Neural cell (in vitro differentiated cells): Measurements from ENCODE around the gene JMJD4. TPM values are rescaled to one million over a fixed set of nuclear protein-coding genes. Genes with fewer than 3 reads are reported as not detected.

Experiments
- H2AFZ ChIP-seq: fragments of 200-600, 300-800 bp; sonication (generic), shearing (Covaris generic); 2 replicates; pipeline ENCODE4 v1.6.0; 2014; ENCODE audit warnings: low read depth, mild to moderate bottlenecking, antibody characterized with exemption, low read length, moderate library complexity
- H3F3A ChIP-seq: fragments of 200-600 bp; shearing (Covaris generic); 2 replicates; pipeline ENCODE4 v1.6.1; 2016; ENCODE audit warnings: mild to moderate bottlenecking, moderate library complexity, mixed read lengths, antibody characterized with exemption, low read length; ENCODE audit not compliant: insufficient read depth, poor library complexity, severe bottlenecking
- H3K27ac ChIP-seq: fragments of 200-600, 300-800 bp; sonication (generic), shearing (Covaris generic); 2 replicates; pipeline ENCODE4 v1.5.1; 2014; ENCODE audit warnings: mild to moderate bottlenecking, low read length, moderate library complexity
- H3K27me3 ChIP-seq: fragments of 300-800, 200-600 bp; sonication (generic), shearing (Covaris generic); 2 replicates; pipeline ENCODE4 v1.6.0; 2014; ENCODE audit warnings: mild to moderate bottlenecking, low read depth, low read length, moderate library complexity; ENCODE audit not compliant: insufficient read depth
- H3K36me3 ChIP-seq: fragments of 300-800, 200-600 bp; sonication (generic), shearing (Covaris generic); 2 replicates; pipeline ENCODE4 v1.5.1; 2014; ENCODE audit warnings: mild to moderate bottlenecking, antibody characterized with exemption, low read length, moderate library complexity; ENCODE audit not compliant: insufficient read depth
- H3K4me2 ChIP-seq: fragments of 300-800, 200-600 bp; sonication (generic), shearing (Covaris generic); 2 replicates; pipeline ENCODE4 v1.6.0; 2014; ENCODE audit warnings: mild to moderate bottlenecking, low read length
- H3K4me3 ChIP-seq: fragments of 300-800, 200-600 bp; sonication (generic), shearing (Covaris generic); 2 replicates; pipeline ENCODE4 v1.5.1; 2014; ENCODE audit warnings: mild to moderate bottlenecking, low read length, moderate library complexity
- H3K79me2 ChIP-seq: fragments of 200-600 bp; shearing (Covaris generic); replicated peaks from 2 replicates; pipeline ENCODE4 v1.6.0; 2014; ENCODE audit warnings: mild to moderate bottlenecking, low read length, moderate library complexity; ENCODE audit not compliant: insufficient read depth
- H3K9ac ChIP-seq: fragments of 300-800, 200-600 bp; sonication (generic), shearing (Covaris generic); 2 replicates; pipeline ENCODE4 v1.6.1; 2016; ENCODE audit warnings: mild to moderate bottlenecking, low read length, mixed read lengths
- H3K9me2 ChIP-seq: fragments of 200-600 bp; shearing (Covaris generic); 2 replicates; pipeline ENCODE4 v1.6.1; 2016; ENCODE audit warnings: mild to moderate bottlenecking, low read length, mixed read lengths; ENCODE audit not compliant: insufficient read depth
- H3K9me3 ChIP-seq: fragments of 200-600, 300-800 bp; sonication (generic), shearing (Covaris generic); 2 replicates; pipeline ENCODE4 v1.6.1; 2016; ENCODE audit warnings: mild to moderate bottlenecking, mixed run types, low read length, moderate library complexity, mixed read lengths
- H4K20me1 ChIP-seq: fragments of 200-600 bp; shearing (Covaris generic); 2 replicates; pipeline ENCODE4 v1.6.1; 2016; ENCODE audit warnings: mild to moderate bottlenecking, mixed run types; ENCODE audit not compliant: insufficient read depth
- CTCF ChIP-seq: fragments of 450-650 bp; IDR thresholded peaks from 2 replicates; pipeline ENCODE4 v1.5.1; 2014; ENCODE audit warnings: antibody characterized with exemption, mild to moderate bottlenecking, moderate library complexity; ENCODE audit not compliant: poor library complexity, severe bottlenecking
- EP300 ChIP-seq: fragments of 450-650 bp; conservative IDR thresholded peaks from 2 replicates; pipeline ENCODE4 v1.6.1; 2014; ENCODE audit warnings: antibody characterized with exemption, mild to moderate bottlenecking, moderate library complexity; ENCODE audit not compliant: poor library complexity, severe bottlenecking
- EZH2 ChIP-seq: fragments of 200-600, 300-800 bp; shearing (Covaris generic), sonication (generic); IDR thresholded peaks from 2 replicates; pipeline ENCODE4 v1.6.1; 2014; ENCODE audit warnings: antibody characterized with exemption, low read length, borderline replicate concordance, mild to moderate bottlenecking; ENCODE audit not compliant: insufficient read depth, poor library complexity, severe bottlenecking
- MXI1 ChIP-seq: fragments of 450-650 bp; conservative IDR thresholded peaks from 2 replicates; pipeline ENCODE4 v1.6.1; 2014; ENCODE audit warnings: antibody characterized with exemption, mild to moderate bottlenecking; ENCODE audit not compliant: poor library complexity, severe bottlenecking
- POLR2AphosphoS5 ChIP-seq: IDR thresholded peaks from 2 replicates; pipeline ENCODE4 v1.6.1; 2012
- RAD21 ChIP-seq: fragments of 450-650 bp; conservative IDR thresholded peaks from 2 replicates; pipeline ENCODE4 v1.6.1; 2014; ENCODE audit warnings: antibody characterized with exemption, mild to moderate bottlenecking, moderate library complexity
- SMC3 ChIP-seq: fragments of 450-650 bp; conservative IDR thresholded peaks from 2 replicates; pipeline ENCODE4 v1.6.1; 2014; ENCODE audit warnings: antibody characterized with exemption, mild to moderate bottlenecking, moderate library complexity; ENCODE audit not compliant: poor library complexity
- TAF1 ChIP-seq: IDR thresholded peaks from 2 replicates; pipeline ENCODE4 v1.6.1; 2012; ENCODE audit warnings: low read depth
- polyA plus RNA-seq: library from polyadenylated mRNA; depleted of rRNA; stranded (reverse); fragments of >200 nt; gene quantifications from 2 replicates; pipeline ENCODE4 v1.2.3, GENCODE V29; 2014
- TF ChIP-seq, protein P1 (sequence below): IDR thresholded peaks from 2 replicates; pipeline ENCODE4 v1.6.1; 2012; ENCODE audit warnings: borderline replicate concordance

Gene JMJD4
- polyA plus RNA-seq, 1 donor from 2014 or later, result 17.2 TPM

- TF ChIP-seq POLR2AphosphoS5, result no peak
- TF ChIP-seq, protein P1, sequence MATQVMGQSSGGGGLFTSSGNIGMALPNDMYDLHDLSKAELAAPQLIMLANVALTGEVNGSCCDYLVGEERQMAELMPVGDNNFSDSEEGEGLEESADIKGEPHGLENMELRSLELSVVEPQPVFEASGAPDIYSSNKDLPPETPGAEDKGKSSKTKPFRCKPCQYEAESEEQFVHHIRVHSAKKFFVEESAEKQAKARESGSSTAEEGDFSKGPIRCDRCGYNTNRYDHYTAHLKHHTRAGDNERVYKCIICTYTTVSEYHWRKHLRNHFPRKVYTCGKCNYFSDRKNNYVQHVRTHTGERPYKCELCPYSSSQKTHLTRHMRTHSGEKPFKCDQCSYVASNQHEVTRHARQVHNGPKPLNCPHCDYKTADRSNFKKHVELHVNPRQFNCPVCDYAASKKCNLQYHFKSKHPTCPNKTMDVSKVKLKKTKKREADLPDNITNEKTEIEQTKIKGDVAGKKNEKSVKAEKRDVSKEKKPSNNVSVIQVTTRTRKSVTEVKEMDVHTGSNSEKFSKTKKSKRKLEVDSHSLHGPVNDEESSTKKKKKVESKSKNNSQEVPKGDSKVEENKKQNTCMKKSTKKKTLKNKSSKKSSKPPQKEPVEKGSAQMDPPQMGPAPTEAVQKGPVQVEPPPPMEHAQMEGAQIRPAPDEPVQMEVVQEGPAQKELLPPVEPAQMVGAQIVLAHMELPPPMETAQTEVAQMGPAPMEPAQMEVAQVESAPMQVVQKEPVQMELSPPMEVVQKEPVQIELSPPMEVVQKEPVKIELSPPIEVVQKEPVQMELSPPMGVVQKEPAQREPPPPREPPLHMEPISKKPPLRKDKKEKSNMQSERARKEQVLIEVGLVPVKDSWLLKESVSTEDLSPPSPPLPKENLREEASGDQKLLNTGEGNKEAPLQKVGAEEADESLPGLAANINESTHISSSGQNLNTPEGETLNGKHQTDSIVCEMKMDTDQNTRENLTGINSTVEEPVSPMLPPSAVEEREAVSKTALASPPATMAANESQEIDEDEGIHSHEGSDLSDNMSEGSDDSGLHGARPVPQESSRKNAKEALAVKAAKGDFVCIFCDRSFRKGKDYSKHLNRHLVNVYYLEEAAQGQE, result no peak
- no peak for TF ChIP-seq MXI1
- no peak for TF ChIP-seq TAF1
- no peak for TF ChIP-seq RAD21
- TF ChIP-seq SMC3, result no peak
- Histone ChIP-seq H3K36me3 (no peaks in the 10 kb centered on the region), H3K4me2 (no peak overlapping the region), H3F3A (no peaks in the 10 kb centered on the region), H3K9ac (no peak overlapping the region), H2AFZ (no peak overlapping the region), H4K20me1 (no peaks in the 10 kb centered on the region), H3K4me3 (no peak overlapping the region), H3K27ac (no peak overlapping the region), H3K27me3 (no peaks in the 10 kb centered on the region), H3K79me2 (no peaks in the 10 kb centered on the region), H3K9me2 (no peaks in the 10 kb centered on the region), H3K9me3 (no peaks in the 10 kb centered on the region)
Observed at GRCh38 chr1:227757781-227758180, 22.7 kb upstream of the JMJD4 start.

DNA sequence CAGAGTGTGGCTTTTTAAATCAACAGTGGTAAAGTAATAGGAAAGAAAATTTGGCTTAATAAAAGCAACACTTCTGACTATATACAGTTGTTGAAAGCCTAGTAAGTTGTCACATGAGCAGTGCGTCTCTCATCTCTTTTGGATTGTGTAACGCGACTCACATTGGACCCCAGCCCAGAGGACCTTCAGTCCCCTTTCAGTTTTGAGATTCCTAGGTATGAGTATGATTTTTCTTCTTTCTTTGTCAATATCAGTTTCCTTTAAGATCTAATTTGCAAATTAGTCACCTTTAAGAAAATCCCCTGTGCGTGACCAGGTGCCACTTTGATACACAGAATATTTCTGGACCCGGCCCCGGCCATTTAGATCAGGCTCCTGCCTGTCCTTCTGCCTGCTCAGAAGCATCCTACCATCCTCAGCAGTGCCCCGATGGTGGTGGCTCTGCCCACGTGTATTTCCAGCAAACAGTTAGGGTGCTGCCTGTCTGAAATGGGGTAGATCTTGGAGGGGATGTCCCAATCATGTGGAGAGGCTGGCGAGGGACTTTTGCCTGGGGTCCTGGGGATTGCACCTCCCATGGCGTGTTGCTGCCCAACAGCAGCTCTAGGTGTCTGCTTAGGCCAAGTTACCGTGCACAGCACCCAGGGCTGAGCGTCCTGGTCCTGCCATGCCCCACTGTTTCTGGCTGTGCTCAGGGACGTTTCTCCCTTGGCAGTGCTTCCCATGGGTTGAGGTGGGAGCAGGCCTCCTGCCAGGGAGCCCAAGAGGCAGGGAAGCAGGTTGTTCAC, 21.3 kb upstream of the JMJD4 start:
- Histone ChIP-seq H3K4me2 (no peak overlapping the region), H3F3A (no peaks in the 10 kb centered on the region), H3K9ac (no peak overlapping the region), H3K9me3 (no peaks in the 10 kb centered on the region), H3K9me2 (no peaks in the 10 kb centered on the region), H3K79me2 (no peaks in the 10 kb centered on the region), H4K20me1 (no peaks in the 10 kb centered on the region), H3K27ac (no peak overlapping the region), H2AFZ (no peak overlapping the region), H3K36me3 (peaks cover under 1% of the 10 kb centered on the region), H3K4me3 (no peak overlapping the region), H3K27me3 (no peaks in the 10 kb centered on the region)
- TF ChIP-seq SMC3 (no peak), EZH2 (no peak), RAD21 (no peak), CTCF (no peak), MXI1 (no peak), EP300 (no peak), TAF1 (no peak), POLR2AphosphoS5 (no peak)
- TF ChIP-seq, protein P1, result no peak
